ENCODE results near the gene INTS13.

DNA sequence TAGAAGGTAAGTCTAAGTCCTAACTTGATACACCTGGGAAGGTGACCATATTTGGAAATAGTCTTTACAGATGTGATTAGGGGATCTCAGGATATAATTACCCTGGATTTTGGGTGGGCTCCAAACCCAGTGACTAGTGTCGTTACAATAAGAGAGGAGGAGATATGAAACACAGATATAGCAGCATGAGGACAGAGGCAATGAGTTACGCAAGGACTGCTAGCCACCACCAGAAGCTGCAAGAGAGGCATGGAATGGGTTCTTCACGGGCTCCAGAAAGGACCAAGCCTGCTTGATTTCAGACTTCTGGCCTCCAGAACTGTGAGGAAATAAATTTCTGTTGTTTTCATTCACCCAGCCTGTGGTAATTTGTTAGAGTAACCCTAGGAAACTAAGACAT, 29.1 kb upstream of the INTS13 start:
- TF ChIP-seq, protein P1, sequence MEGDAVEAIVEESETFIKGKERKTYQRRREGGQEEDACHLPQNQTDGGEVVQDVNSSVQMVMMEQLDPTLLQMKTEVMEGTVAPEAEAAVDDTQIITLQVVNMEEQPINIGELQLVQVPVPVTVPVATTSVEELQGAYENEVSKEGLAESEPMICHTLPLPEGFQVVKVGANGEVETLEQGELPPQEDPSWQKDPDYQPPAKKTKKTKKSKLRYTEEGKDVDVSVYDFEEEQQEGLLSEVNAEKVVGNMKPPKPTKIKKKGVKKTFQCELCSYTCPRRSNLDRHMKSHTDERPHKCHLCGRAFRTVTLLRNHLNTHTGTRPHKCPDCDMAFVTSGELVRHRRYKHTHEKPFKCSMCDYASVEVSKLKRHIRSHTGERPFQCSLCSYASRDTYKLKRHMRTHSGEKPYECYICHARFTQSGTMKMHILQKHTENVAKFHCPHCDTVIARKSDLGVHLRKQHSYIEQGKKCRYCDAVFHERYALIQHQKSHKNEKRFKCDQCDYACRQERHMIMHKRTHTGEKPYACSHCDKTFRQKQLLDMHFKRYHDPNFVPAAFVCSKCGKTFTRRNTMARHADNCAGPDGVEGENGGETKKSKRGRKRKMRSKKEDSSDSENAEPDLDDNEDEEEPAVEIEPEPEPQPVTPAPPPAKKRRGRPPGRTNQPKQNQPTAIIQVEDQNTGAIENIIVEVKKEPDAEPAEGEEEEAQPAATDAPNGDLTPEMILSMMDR (conservative IDR thresholded peaks at IDR 0.05 in 1 of 2, IDR thresholded peaks at IDR 0.05 in 1 of 2; ENCODE audit: low read depth in 1 of 2, low read length in 2 of 2) = no peak
- no peak for TF ChIP-seq EZH2 (IDR thresholded peaks at IDR 0.05; ENCODE audit: low read length, missing control alignments)
